Subcutaneous adipose tissue (tissue), 4 donors: ENCODE measurements around the gene CYP2A13. TPM values are rescaled to one million over a fixed set of nuclear protein-coding genes. Genes with fewer than 3 reads are reported as not detected.

Source experiments
- total RNA-seq, 4 donors: library from RNA; depleted of rRNA; stranded (reverse); fragments of >200 nt; gene quantifications; one replicate each; pipeline ENCODE4 v1.1.0, GENCODE V29; 2016
- TF ChIP-seq, protein P1 (sequence below): fragments of 450-650 bp; IDR thresholded peaks from one replicate; pipeline ENCODE4 v1.5.1; 2016; ENCODE audit warnings: low read depth, mild to moderate bottlenecking, control low read depth, antibody characterized with exemption, moderate library complexity

CYP2A13 gene
- total RNA-seq, 4 donors from 2014 or later, result not detected

DNA sequence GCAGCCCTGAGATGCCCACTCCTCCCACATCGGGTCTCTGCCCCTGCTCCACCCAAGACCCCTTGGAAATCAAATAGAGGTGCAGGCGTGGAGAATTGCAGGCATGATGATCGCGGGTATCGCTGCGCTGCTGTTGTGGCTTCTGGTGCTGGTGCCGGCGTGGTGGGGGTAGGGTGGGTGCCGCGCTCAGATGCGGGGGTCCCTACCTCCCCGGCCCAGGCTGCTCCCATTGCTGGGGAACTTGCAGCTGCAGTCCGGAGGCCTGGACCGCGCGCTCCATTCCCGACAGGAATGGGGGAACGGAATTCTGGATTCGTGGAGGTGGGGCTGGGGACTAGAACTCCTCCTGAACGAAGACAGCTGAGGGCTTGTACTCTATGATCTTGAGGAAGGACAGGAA is 46.4 kb downstream of the CYP2A13 start:
- TF ChIP-seq, protein P1, sequence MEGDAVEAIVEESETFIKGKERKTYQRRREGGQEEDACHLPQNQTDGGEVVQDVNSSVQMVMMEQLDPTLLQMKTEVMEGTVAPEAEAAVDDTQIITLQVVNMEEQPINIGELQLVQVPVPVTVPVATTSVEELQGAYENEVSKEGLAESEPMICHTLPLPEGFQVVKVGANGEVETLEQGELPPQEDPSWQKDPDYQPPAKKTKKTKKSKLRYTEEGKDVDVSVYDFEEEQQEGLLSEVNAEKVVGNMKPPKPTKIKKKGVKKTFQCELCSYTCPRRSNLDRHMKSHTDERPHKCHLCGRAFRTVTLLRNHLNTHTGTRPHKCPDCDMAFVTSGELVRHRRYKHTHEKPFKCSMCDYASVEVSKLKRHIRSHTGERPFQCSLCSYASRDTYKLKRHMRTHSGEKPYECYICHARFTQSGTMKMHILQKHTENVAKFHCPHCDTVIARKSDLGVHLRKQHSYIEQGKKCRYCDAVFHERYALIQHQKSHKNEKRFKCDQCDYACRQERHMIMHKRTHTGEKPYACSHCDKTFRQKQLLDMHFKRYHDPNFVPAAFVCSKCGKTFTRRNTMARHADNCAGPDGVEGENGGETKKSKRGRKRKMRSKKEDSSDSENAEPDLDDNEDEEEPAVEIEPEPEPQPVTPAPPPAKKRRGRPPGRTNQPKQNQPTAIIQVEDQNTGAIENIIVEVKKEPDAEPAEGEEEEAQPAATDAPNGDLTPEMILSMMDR, result no peak

DNA sequence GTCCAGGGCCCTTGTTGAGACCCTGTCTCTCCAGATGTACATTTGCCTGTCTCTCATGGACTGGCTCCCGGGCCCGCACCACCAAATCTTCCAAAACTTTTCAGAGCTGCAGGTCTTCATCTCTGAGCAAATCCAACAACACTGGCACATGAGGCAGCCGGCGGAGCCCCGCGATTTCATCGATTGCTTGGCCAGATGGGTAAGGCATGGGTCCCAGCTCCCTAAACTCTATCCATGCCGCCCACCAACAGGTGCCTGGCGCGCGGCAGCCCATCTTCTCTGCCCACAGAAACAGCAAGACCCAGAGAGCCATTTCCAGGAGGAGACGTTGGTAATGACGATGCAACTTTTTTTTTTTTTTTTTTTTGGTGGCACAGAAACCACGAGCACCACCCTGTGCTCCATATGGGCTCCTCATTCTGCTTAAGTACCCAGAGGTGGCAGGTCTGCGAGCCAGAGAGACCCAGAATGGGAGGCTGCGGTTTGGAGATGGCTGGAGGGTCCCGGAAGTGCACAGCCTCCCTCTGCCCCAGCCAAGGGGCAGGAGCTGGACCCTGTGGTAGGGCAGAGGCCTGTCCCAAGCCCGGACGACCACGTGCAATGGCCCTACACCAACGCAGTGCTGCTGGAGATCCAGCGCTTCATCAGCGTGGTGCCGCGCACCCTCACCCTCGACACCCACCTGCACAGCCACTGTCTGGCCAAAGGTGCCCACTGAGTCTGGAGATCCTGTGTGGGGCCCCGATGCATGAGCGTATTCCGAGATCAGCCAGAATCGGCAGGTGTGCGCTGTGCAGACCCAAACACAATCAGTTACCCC is 48.6 kb downstream of the CYP2A13 start:
- TF ChIP-seq, protein P1, result no peak

DNA sequence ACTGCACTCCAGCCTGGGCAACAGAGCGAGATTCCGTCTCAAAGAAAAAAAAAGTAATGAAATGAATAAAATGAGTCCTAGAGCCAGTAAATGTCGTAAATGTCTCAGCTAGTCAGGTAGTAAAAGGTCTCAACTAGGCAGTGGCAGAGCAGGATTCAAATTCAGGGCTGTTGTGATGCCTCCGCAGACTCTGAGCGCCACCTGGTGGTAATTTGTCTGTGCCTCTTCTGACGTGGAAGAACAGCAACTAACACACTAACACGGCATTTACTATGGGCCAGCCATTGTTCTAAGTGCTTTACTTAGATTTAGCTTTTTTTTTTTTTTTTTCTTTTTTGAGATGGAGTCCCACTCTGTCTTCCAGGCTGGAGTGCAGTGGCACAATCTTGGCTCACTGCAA is 56.2 kb downstream of the CYP2A13 start:
- TF ChIP-seq, protein P1, result no peak

Other genes starting within 250 kb of the CYP2A13 start
- 1 to 10 TPM in 2 of 4 donors, under 1 TPM in 1, not detected in 1; 0.94 to 1.7 (median 1.3) TPM for gene CYP2A6, start 238.0 kb upstream of the CYP2A13 start, total RNA-seq
- not detected for gene CYP2A7, start 206.2 kb upstream of the CYP2A13 start, total RNA-seq
- gene CYP2B6, start 97.2 kb upstream of the CYP2A13 start, total RNA-seq, result not detected
- not detected for gene CYP2F1, start 26.0 kb downstream of the CYP2A13 start, total RNA-seq
- gene CYP2S1, start 104.8 kb downstream of the CYP2A13 start, total RNA-seq, result 1 to 10 TPM; 1.9 to 5.6 (median 3.3) TPM
- 100 to 1,000 TPM in 1 of 4 donors, 10 to 100 TPM in 3; 72.6 to 118 (median 80.0) TPM for gene AXL, start 130.8 kb downstream of the CYP2A13 start, total RNA-seq
- 100 to 1,000 TPM in 3 of 4 donors, 10 to 100 TPM in 1; 83.3 to 178 (median 135) TPM for gene HNRNPUL1, start 175.9 kb downstream of the CYP2A13 start, total RNA-seq
- 10 to 100 TPM; 10.0 to 15.4 (median 12.6) TPM for gene CCDC97, start 221.7 kb downstream of the CYP2A13 start, total RNA-seq